ENCODE data around the gene PDGFRB.

PDGFRB gene

GRCh38 chr5:150177721-150178120 lies 22.1 kb upstream of the PDGFRB start:
- in situ Hi-C loops (cut with MboI; ENCODE audit: low sequenced_read_pairs), result no loop called here
- Histone ChIP-seq H3K36me3 (replicated peaks) (no peaks in the 10 kb centered on the region), H3K9me3 (no peaks in the 10 kb centered on the region), H3K27me3 (ENCODE audit: low read depth) (no peaks in the 10 kb centered on the region), H3K4me1 (no peaks in the 10 kb centered on the region), H3K4me3 (no peak overlapping the region)
- DNase-seq (ENCODE audit: low spot score in 2 of 2), result no peak

GRCh38 chr5:150176745-150177477 lies 21.3 kb upstream of the PDGFRB start:
- H3K9me3 ChIP-seq, result no peaks in the 10 kb centered on the region
- H3K36me3 ChIP-seq (replicated peaks), result no peaks in the 10 kb centered on the region
- H3K4me1 ChIP-seq, result no peaks in the 10 kb centered on the region
- no peaks in the 10 kb centered on the region for H3K27me3 ChIP-seq (ENCODE audit: low read depth)
- no peak for DNase-seq (ENCODE audit: low spot score in 2 of 2)
- in situ Hi-C loops (cut with MboI; ENCODE audit: low sequenced_read_pairs), result no loop called here
- H3K4me3 ChIP-seq, result no peak overlapping the region

GRCh38 chr5:150175536-150175935 lies 19.9 kb upstream of the PDGFRB start:
- H3K36me3 ChIP-seq (replicated peaks), result no peaks in the 10 kb centered on the region
- H3K27me3 ChIP-seq (ENCODE audit: low read depth), result no peaks in the 10 kb centered on the region
- H3K4me3 ChIP-seq, result no peak overlapping the region
- DNase-seq (ENCODE audit: low spot score in 2 of 2), result peak; percentile 17 to 58
- H3K4me1 ChIP-seq, result no peaks in the 10 kb centered on the region
- in situ Hi-C loops (cut with MboI; ENCODE audit: low sequenced_read_pairs), result no loop called here
- H3K9me3 ChIP-seq, result no peaks in the 10 kb centered on the region

- DNase-seq (ENCODE audit: low spot score in 2 of 2), result no peak
- Histone ChIP-seq H3K36me3 (replicated peaks) (no peaks in the 10 kb centered on the region), H3K4me3 (no peak overlapping the region), H3K27me3 (ENCODE audit: low read depth) (no peaks in the 10 kb centered on the region), H3K4me1 (no peaks in the 10 kb centered on the region), H3K9me3 (no peaks in the 10 kb centered on the region)
- in situ Hi-C loops (cut with MboI; ENCODE audit: low sequenced_read_pairs), result no loop called here
Measured at GRCh38 chr5:150175076-150175475, 19.4 kb upstream of the PDGFRB start.

- no peaks in the 10 kb centered on the region for H3K36me3 ChIP-seq (replicated peaks)
- in situ Hi-C loops (cut with MboI; ENCODE audit: low sequenced_read_pairs), result no loop called here
- no peak for DNase-seq (ENCODE audit: low spot score in 2 of 2)
- no peaks in the 10 kb centered on the region for H3K27me3 ChIP-seq (ENCODE audit: low read depth)
- no peaks in the 10 kb centered on the region for H3K4me1 ChIP-seq
- H3K4me3 ChIP-seq, result no peak overlapping the region
- H3K9me3 ChIP-seq, result no peaks in the 10 kb centered on the region
Measured at GRCh38 chr5:150174285-150174684, 18.6 kb upstream of the PDGFRB start.

- H3K4me3 ChIP-seq, result no peak overlapping the region
- no peaks in the 10 kb centered on the region for H3K36me3 ChIP-seq (replicated peaks)
- H3K27me3 ChIP-seq (ENCODE audit: low read depth), result no peaks in the 10 kb centered on the region
- no peaks in the 10 kb centered on the region for H3K4me1 ChIP-seq
- H3K9me3 ChIP-seq, result no peaks in the 10 kb centered on the region
- in situ Hi-C loops (cut with MboI; ENCODE audit: low sequenced_read_pairs), result no loop called here
- no peak for DNase-seq (ENCODE audit: low spot score in 2 of 2)
Measured at GRCh38 chr5:150173161-150173560, 17.5 kb upstream of the PDGFRB start.

GRCh38 chr5:150172556-150172955 lies 16.9 kb upstream of the PDGFRB start:
- Histone ChIP-seq H3K36me3 (replicated peaks) (no peaks in the 10 kb centered on the region), H3K9me3 (no peaks in the 10 kb centered on the region), H3K27me3 (ENCODE audit: low read depth) (no peaks in the 10 kb centered on the region), H3K4me1 (no peaks in the 10 kb centered on the region), H3K4me3 (no peak overlapping the region)
- DNase-seq (ENCODE audit: low spot score in 2 of 2), result no peak
- in situ Hi-C loops (cut with MboI; ENCODE audit: low sequenced_read_pairs), result no loop called here

GRCh38 chr5:150172145-150172544 lies 16.5 kb upstream of the PDGFRB start:
- Histone ChIP-seq H3K4me3 (no peak overlapping the region), H3K4me1 (no peaks in the 10 kb centered on the region), H3K9me3 (no peaks in the 10 kb centered on the region), H3K27me3 (ENCODE audit: low read depth) (no peaks in the 10 kb centered on the region), H3K36me3 (replicated peaks) (no peaks in the 10 kb centered on the region)
- DNase-seq (ENCODE audit: low spot score in 2 of 2), result no peak
- in situ Hi-C loops (cut with MboI; ENCODE audit: low sequenced_read_pairs), result no loop called here

GRCh38 chr5:150168864-150169263 lies 13.2 kb upstream of the PDGFRB start:
- no peaks in the 10 kb centered on the region for H3K36me3 ChIP-seq (replicated peaks)
- in situ Hi-C loops (cut with MboI; ENCODE audit: low sequenced_read_pairs), result no loop called here
- DNase-seq (ENCODE audit: low spot score in 2 of 2), result no peak
- H3K9me3 ChIP-seq, result no peaks in the 10 kb centered on the region
- H3K4me3 ChIP-seq, result no peak overlapping the region
- no peaks in the 10 kb centered on the region for H3K27me3 ChIP-seq (ENCODE audit: low read depth)
- no peaks in the 10 kb centered on the region for H3K4me1 ChIP-seq

- Histone ChIP-seq H3K4me3 (no peak overlapping the region), H3K9me3 (no peaks in the 10 kb centered on the region), H3K27me3 (ENCODE audit: low read depth) (no peaks in the 10 kb centered on the region), H3K36me3 (replicated peaks) (no peaks in the 10 kb centered on the region), H3K4me1 (no peaks in the 10 kb centered on the region)
- in situ Hi-C loops (cut with MboI; ENCODE audit: low sequenced_read_pairs), result no loop called here
- no peak for DNase-seq (ENCODE audit: low spot score in 2 of 2)
Measured at GRCh38 chr5:150167908-150168307, 12.3 kb upstream of the PDGFRB start.

GRCh38 chr5:150167512-150167850 lies 11.8 kb upstream of the PDGFRB start:
- no peaks in the 10 kb centered on the region for H3K36me3 ChIP-seq (replicated peaks)
- in situ Hi-C loops (cut with MboI; ENCODE audit: low sequenced_read_pairs), result no loop called here
- H3K27me3 ChIP-seq (ENCODE audit: low read depth), result no peaks in the 10 kb centered on the region
- H3K4me3 ChIP-seq, result no peak overlapping the region
- DNase-seq (ENCODE audit: low spot score in 2 of 2), result no peak
- H3K4me1 ChIP-seq, result no peaks in the 10 kb centered on the region
- H3K9me3 ChIP-seq, result no peaks in the 10 kb centered on the region

GRCh38 chr5:150166650-150167511 lies 11.2 kb upstream of the PDGFRB start, which contains the start of gene CDX1:
TSS of gene CDX1 (plus strand) at chr5:150166778. CDS start at chr5:150166877, 99 bp downstream.
- Histone ChIP-seq H3K9me3 (no peaks in the 10 kb centered on the region), H3K4me1 (no peaks in the 10 kb centered on the region), H3K36me3 (replicated peaks) (no peaks in the 10 kb centered on the region), H3K27me3 (ENCODE audit: low read depth) (no peaks in the 10 kb centered on the region), H3K4me3 (no peak within 1 kb of the TSS)
- in situ Hi-C loops (cut with MboI; ENCODE audit: low sequenced_read_pairs), result no loop called here
- no peak for DNase-seq (ENCODE audit: low spot score in 2 of 2)

GRCh38 chr5:150166037-150166649 lies 10.5 kb upstream of the PDGFRB start:
- no peaks in the 10 kb centered on the region for H3K27me3 ChIP-seq (ENCODE audit: low read depth)
- no peaks in the 10 kb centered on the region for H3K36me3 ChIP-seq (replicated peaks)
- H3K9me3 ChIP-seq, result no peaks in the 10 kb centered on the region
- DNase-seq (ENCODE audit: low spot score in 2 of 2), result no peak
- in situ Hi-C loops (cut with MboI; ENCODE audit: low sequenced_read_pairs), result no loop called here
- H3K4me3 ChIP-seq, result no peak overlapping the region
- no peaks in the 10 kb centered on the region for H3K4me1 ChIP-seq
